HEK293 (cell line): ENCODE measurements around the gene GFOD1.

ENCODE experiments used
- HOXA7 ChIP-seq: sonication (generic); formaldehyde crosslinking; IDR thresholded peaks from 2 replicates; pipeline ENCODE4 v1.8.1; 2022; ENCODE audit warnings: missing genetic modification reagents, borderline replicate concordance
- PBX3 ChIP-seq: sonication (generic); formaldehyde crosslinking; IDR thresholded peaks from 2 replicates; pipeline ENCODE4 v1.8.1; 2022; ENCODE audit warnings: mild to moderate bottlenecking, moderate library complexity, missing genetic modification reagents
- PRDM4 ChIP-seq: fragments of 450-650 bp; formaldehyde crosslinking; IDR thresholded peaks from 2 replicates; pipeline ENCODE4 v1.5.1; 2017; ENCODE audit warnings: missing biosample characterization, missing genetic modification characterization
- TCF7L2 ChIP-seq: IDR thresholded peaks from 2 replicates; pipeline ENCODE4 v1.6.1; 2011; ENCODE audit warnings: low read depth, mild to moderate bottlenecking, inconsistent platforms, low read length, moderate library complexity, borderline replicate concordance
- ZNF785 ChIP-seq: fragments of 450-650 bp; formaldehyde crosslinking; IDR thresholded peaks from 2 replicates; pipeline ENCODE4 v1.5.1; 2016; ENCODE audit warnings: missing biosample characterization, missing genetic modification characterization
- ZSCAN30 ChIP-seq: fragments of 450-650 bp; IDR thresholded peaks from 2 replicates; pipeline ENCODE4 v1.5.1; 2018; ENCODE audit warnings: missing biosample characterization, mild to moderate bottlenecking, missing genetic modification characterization, moderate library complexity
- TF ChIP-seq, protein P1 (sequence below): fragments of 450-650 bp; formaldehyde crosslinking; IDR thresholded peaks from 2 replicates; pipeline ENCODE4 v1.5.1; 2016; ENCODE audit warnings: missing biosample characterization, missing genetic modification characterization

DNA sequence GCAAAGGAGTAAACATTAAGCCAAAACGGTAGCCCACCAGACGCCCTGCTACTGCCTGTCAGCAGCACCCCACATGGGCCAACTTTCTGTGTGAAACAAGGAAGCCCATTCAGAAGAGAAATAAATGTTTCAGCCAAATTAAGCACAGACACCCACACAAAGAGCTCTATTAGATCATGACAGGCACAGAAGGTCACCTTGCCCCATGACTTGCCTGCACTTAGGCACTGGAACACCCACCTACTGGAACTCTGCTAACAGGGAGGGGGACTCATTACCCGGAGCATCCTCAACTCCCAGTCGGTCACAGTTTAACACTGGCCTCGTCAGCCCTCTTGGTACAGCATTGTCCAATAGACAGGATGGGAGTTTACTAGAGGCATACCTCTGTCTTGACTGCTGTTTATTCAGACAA lies 31.8 kb downstream of the GFOD1 start:
- no peak for TF ChIP-seq HOXA7 (CRISPR knock-in tag)
- TF ChIP-seq ZNF785 (tag by site-specific recombination) = no peak
- TF ChIP-seq, protein P1, sequence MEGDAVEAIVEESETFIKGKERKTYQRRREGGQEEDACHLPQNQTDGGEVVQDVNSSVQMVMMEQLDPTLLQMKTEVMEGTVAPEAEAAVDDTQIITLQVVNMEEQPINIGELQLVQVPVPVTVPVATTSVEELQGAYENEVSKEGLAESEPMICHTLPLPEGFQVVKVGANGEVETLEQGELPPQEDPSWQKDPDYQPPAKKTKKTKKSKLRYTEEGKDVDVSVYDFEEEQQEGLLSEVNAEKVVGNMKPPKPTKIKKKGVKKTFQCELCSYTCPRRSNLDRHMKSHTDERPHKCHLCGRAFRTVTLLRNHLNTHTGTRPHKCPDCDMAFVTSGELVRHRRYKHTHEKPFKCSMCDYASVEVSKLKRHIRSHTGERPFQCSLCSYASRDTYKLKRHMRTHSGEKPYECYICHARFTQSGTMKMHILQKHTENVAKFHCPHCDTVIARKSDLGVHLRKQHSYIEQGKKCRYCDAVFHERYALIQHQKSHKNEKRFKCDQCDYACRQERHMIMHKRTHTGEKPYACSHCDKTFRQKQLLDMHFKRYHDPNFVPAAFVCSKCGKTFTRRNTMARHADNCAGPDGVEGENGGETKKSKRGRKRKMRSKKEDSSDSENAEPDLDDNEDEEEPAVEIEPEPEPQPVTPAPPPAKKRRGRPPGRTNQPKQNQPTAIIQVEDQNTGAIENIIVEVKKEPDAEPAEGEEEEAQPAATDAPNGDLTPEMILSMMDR (tag by site-specific recombination) = no peak
- no peak for TF ChIP-seq PBX3 (CRISPR knock-in tag)
- TF ChIP-seq TCF7L2 = no peak
- no peak for TF ChIP-seq ZSCAN30 (tag by site-specific recombination)
- no peak for TF ChIP-seq PRDM4 (tag by site-specific recombination)
